Measurements from ENCODE around the gene UBE2Z. TPM values are rescaled to one million over a fixed set of nuclear protein-coding genes. Genes with fewer than 3 reads are reported as not detected.

Gene UBE2Z
- total and polyA plus RNA-seq, 2 of the 13 experiments (the other 11 are each of a cell fraction or from before 2014, with no cell fraction given), result 63.2 to 122 TPM

DNA sequence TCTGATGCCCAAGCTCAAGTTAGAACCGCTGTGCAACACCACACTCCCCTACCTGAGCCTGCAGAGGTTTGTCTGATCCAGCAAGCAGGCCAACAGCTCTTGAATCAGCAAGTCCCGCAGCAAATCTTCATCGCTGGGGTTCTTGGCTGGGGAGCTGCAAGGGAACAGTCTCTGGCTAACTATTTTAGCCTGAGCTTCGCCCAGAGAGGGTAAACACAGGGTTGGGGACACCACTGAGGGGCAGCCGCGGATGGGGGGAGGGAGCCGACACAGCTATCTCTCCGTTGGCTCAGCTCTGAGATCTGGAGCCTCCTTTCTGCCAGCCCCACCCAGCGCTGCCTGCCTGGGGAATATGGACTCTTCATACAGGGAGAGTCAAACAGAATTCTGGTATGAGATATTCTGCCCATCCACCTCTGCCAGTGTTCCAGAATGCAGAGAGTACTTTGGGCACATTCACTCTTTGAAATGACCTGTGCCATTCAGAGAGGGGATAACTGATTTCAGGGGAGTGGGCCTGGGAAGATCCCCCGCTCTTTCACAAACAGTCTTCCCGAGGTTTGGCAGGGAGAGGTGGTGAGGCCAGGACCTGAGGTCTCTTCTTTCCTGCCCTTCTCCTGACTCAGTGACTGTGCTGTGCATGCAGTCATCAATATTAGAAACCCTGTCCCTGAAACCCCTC is 52.8 kb downstream of the UBE2Z start (continued):
- TF ChIP-seq ZNF782 (CRISPR knock-in tag; IDR thresholded peaks at IDR 0.05; ENCODE audit: borderline replicate concordance), result no peak
- TF ChIP-seq MBNL3 (CRISPR knock-in tag; conservative IDR thresholded peaks at IDR 0.05), result no peak
- TF ChIP-seq, protein P1, sequence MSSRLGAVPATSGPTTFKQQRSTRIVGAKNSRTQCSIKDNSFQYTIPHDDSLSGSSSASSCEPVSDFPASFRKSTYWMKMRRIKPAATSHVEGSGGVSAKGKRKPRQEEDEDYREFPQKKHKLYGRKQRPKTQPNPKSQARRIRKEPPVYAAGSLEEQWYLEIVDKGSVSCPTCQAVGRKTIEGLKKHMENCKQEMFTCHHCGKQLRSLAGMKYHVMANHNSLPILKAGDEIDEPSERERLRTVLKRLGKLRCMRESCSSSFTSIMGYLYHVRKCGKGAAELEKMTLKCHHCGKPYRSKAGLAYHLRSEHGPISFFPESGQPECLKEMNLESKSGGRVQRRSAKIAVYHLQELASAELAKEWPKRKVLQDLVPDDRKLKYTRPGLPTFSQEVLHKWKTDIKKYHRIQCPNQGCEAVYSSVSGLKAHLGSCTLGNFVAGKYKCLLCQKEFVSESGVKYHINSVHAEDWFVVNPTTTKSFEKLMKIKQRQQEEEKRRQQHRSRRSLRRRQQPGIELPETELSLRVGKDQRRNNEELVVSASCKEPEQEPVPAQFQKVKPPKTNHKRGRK (CRISPR knock-in tag; IDR thresholded peaks at IDR 0.05), result peak; percentile 41; the same call in 1 of the 2 replicates
- TF ChIP-seq SSRP1 (CRISPR knock-in tag; IDR thresholded peaks at IDR 0.05), result no peak
- no peak for TF ChIP-seq HMG20B (CRISPR knock-in tag; conservative IDR thresholded peaks at IDR 0.05)
- TF ChIP-seq, protein P2, sequence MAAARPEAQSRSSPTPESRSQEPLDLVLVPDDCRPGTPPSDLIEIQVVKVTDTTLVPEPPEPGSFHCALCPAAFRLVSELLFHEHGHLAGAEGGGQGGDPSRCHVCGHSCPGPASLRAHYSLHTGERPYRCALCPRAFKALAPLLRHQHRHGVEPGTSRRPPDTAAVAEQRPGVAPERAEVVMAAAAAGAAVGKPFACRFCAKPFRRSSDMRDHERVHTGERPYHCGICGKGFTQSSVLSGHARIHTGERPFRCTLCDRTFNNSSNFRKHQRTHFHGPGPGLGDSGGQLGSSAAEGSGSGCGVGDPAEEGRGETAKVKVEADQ (CRISPR knock-in tag; IDR thresholded peaks at IDR 0.05; ENCODE audit: borderline replicate concordance), result 0 out of 2 replicates have a peak, but pooled peaks have one; percentile 17
- no peak for TF ChIP-seq ZNF451 (CRISPR knock-in tag; IDR thresholded peaks at IDR 0.05)
- TF ChIP-seq ZNF891 (CRISPR knock-in tag; IDR thresholded peaks at IDR 0.05), result no peak; the same call in 1 of the 2 replicates
- TF ChIP-seq BRF2 (CRISPR knock-in tag; IDR thresholded peaks at IDR 0.05), result no peak
- no peak for TF ChIP-seq ZNF549 (CRISPR knock-in tag; IDR thresholded peaks at IDR 0.05)
- TF ChIP-seq STAG1 (CRISPR knock-in tag; IDR thresholded peaks at IDR 0.05), result peak; percentile 40
- TF ChIP-seq RFX1 (IDR thresholded peaks at IDR 0.05), result no peak
- no peak for TF ChIP-seq NFIC (IDR thresholded peaks at IDR 0.05; ENCODE audit: low read length)
- TF ChIP-seq TOE1 (CRISPR knock-in tag; IDR thresholded peaks at IDR 0.05), result no peak
- TF ChIP-seq ZNF12 (CRISPR knock-in tag; IDR thresholded peaks at IDR 0.05), result no peak
- TF ChIP-seq ZNF367 (CRISPR knock-in tag; IDR thresholded peaks at IDR 0.05; ENCODE audit: borderline replicate concordance), result no peak
- TF ChIP-seq GFI1 (CRISPR knock-in tag; IDR thresholded peaks at IDR 0.05; ENCODE audit: borderline replicate concordance), result no peak
- no peak for TF ChIP-seq ZNF225 (CRISPR knock-in tag; IDR thresholded peaks at IDR 0.05)
- peak; percentile 52; the same call in 1 of the 2 replicates for TF ChIP-seq HOMEZ (CRISPR knock-in tag; IDR thresholded peaks at IDR 0.05; ENCODE audit: low read depth)
- no peak for TF ChIP-seq ZBTB46 (CRISPR knock-in tag; IDR thresholded peaks at IDR 0.05; ENCODE audit: borderline replicate concordance)

Measured in HepG2 (cell line).